GM21447 (cell line): Measurements from ENCODE around the gene EHD2.
"Not testable (repeated sequence)": the region's sequence is repeated elsewhere in the genome, so short reads cannot be mapped to it uniquely, and the experiment has no call there.

Experiments used
- ATAC-seq: cut with Tn5 transposase; IDR thresholded peaks from one replicate; pipeline ENCODE4 v1.9.1; 2021; ENCODE audit not compliant: unreplicated experiment

EHD2 gene

DNA sequence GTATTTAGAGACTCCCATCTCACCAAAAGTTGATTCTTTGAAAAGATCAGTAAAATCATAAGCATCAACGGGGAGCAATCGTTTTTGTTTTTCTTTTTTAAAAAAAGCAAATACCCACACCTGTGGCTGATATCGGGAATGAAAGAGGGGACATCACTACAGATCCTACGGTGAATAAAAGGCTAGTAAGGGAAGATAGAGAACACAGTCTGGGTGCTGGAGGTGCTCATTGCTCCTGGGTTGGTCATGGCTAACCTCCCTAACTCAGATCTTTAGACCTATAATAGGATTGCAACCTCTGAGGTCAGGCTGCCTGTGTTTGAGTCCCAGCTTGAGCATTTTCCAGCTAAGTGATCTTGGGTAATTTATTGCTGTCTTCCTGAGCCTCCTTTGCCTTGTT lies 1.1 kb downstream of the EHD2 start:
- ATAC-seq, result no peak

DNA sequence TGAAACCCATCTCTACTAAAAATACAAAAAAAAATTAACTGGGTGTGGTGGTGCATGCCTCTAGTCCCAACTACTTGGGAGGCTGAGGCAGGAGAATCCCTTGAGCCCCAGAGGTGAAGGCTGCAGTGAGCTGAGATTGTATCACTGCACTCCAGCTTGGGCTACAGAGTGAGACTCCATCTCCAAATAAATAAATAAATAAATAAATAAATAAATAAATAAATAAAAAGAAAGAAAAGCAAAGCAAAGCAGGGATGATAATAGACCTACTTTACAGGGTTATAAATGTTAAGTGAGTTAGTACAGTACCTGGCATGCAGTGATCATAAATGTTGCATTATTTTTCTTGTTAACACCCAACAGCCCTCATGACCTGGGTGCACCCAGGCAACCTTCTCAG lies 1.6 kb downstream of the EHD2 start:
- not testable (repeated sequence) for ATAC-seq

DNA sequence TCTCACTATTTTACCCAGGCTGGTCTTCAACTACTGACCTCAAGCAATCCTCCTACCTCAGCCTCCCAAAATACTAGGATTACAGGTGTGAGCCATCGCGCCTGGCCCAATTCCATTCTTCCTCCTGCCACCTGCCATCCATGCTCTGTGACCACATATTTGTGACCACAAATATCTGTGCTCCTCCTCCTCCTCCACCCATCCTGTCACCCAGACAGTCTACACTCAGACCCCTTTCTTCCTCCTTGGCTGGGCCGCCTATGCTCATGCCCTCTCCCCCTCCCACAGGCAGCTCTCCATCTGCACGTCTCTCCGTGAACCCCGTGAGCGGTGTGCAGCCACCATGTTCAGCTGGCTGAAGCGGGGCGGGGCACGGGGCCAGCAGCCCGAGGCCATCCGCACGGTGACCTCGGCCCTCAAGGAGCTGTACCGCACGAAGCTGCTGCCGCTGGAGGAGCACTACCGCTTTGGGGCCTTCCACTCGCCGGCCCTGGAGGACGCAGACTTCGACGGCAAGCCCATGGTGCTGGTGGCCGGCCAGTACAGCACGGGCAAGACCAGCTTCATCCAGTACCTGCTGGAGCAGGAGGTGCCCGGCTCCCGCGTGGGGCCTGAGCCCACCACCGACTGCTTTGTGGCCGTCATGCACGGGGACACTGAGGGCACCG lies 3.2 kb downstream of the EHD2 start:
- ATAC-seq, result no peak

DNA sequence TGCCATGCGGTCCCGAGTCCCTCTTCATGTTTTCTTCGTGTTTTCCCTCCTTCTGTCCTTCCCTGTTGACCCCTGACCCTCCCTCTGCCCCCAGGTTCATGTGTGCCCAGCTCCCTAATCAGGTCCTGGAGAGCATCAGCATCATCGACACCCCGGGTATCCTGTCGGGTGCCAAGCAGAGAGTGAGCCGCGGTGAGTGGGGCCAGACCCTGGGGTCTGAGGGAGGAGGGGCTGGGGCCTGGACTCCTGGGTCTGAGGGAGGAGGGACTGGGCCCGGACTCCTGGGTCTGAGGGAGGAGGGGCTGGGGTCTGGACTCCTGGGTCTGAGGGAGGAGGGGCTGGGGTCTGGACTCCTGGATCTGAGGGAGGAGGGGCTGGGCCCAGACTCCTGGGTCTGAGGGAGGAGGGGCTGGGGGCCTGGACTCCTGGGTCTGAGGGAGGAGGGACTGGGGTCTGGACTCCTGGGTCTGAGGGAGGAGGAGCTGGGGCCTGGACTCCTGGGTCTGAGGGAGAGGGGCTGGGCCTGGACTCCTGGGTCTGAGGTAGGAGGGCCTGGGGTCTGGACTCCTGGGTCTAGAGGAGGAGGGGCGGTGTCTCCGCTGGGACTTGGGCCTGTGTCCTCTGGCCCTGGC lies 5.3 kb downstream of the EHD2 start:
- not testable (repeated sequence) for ATAC-seq

DNA sequence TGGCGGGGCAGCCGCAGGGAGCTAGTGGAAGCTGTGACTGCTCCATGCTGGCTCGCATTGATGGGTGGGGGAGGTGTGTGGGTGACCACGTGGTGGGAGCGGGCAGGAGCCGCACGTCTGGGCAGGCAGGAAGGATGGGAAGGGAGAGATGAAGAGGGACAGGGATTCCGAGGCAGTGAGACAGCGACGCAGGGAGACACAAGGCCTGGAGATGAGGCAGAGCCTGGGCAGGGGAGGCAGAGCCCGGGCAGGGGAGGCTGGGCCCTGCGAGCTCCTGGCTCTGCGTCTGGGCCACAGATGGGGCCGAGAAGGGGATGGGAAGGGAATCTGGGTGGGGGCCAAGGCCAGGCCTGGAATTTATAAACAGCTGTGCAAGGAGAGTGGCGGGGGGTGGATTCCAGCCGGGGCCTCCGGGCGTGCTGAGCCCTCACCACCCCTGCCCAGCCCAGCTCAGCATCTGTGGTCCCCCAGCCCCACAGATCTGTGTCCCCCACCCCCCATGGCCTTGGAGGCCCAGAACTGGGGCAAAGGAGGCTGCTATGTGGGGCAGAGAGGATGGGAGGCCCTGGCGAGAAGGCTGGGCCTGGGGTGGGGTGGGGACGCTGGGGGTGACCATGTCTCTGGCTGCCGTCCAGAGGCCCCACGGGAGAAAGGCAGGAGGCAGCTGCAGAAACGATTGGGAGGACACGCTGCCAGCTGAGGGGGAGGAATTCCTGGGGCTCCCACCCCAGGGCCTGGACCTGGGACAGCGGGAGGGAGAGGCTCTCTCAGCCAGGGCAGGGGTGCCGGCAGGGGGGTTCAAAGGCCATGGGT lies 6.0 kb downstream of the EHD2 start:
- no peak for ATAC-seq

DNA sequence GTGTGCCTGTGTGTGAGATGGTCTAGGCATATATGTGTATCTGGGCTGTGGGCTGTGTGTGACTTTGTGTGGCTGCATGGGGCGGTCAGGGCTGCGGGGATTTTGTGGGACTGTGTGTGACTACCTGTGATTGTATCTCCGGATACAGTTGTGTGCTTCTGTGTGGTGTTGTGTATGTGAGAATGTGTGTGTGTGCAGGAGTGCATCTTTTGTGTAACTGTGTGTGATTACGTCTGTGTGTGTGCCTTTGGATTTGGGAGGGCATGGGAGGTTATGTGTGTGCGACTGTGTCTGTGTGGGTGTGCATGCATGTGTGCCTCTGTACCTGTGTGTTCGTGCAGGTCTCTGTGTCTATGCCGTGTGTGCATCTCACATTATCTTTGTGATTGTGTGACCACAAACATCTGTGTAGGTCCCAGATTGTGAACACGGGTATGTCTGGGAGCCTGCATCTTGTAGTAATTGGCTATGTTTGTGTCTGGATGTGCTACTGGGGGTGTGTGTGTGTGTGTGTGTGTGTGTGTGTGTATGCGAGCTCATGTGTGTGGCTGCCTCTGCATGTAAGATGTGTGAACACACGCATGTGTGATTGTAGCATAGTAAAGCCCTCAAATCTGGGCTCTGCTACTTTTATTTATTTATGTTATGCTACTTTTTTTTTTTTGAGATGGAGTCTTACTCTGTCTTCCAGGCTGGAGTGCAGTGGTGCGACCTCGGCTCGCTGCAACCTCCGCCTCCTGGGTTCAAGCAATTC lies 7.6 kb downstream of the EHD2 start:
- no peak for ATAC-seq

DNA sequence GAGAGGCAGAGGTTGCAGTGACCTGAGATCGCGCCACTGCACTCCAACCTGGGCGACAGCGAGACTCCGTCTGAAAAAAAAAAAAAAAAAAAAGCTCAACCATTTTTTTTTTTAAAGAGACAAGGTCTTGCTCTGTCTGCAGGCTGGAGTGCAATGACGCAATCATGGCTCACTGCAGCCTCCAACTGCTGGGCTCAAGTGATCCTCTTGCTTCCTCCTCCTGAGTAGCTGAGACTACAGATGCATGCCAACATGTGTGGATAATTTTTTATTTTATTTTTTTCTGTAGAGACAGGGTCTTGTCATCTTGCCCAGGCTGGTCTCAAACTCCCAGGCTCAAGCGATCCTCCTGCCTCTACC lies 10.3 kb downstream of the EHD2 start:
- ATAC-seq, result no peak

DNA sequence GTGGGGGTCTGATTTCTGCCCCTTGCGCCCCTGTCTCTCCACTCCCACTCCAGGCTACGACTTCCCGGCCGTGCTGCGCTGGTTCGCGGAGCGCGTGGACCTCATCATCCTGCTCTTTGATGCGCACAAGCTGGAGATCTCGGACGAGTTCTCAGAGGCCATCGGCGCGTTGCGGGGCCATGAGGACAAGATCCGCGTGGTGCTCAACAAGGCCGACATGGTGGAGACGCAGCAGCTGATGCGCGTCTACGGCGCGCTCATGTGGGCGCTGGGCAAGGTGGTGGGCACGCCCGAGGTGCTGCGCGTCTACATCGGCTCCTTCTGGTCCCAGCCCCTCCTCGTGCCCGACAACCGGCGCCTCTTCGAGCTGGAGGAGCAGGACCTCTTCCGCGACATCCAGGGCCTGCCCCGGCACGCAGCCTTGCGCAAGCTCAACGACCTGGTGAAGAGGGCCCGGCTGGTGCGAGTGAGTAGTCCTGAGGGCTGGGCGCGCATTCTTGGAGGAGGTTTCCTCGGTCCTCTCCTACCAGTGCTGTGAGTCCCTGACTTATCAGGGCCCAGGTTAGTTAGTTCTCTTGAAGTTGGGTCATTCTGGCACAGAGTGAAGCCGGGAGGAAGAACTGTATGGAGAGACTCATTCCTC lies 12.7 kb downstream of the EHD2 start:
- ATAC-seq, result no peak

DNA sequence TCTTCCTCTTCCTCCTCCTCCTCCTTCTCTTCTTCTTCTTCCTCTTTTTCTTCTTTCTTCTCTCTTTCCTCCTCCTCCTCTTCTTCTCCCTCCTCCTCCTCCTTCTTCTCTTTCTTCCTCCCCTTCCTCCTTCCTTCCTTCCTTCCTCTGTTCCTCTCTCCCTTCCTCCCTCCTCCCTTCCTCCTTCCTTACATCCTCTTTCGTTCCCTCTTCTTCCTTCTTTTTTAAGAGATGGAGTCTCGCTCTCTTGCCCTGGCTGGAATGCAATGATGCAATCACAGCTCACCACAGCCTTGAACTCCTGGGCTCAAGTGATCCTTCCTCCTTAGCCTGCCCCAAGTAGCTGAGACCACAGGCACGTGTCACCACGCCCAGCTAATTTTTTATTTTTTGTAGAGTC lies 13.2 kb downstream of the EHD2 start:
- no peak for ATAC-seq

DNA sequence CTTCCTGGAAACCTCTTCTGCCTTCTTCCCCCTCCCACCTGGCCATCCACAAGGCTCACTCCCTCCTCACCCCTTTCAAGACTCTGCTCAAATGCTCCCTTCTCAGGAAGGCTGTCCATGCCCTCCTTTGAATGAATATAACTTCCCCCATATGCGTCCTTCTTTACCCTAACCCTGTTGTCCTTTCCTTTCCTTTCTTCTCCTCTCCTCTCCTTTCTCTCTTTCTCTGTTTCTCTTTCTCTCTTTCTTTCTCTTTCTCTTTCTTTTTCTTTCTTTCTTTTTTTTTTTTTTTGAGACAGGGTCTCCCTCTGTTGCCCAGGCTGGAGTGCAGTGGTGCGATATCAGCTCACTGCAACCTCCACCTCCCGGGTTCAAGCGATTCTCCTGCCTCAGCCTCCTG lies 15.1 kb downstream of the EHD2 start:
- ATAC-seq, result not testable (repeated sequence)

DNA sequence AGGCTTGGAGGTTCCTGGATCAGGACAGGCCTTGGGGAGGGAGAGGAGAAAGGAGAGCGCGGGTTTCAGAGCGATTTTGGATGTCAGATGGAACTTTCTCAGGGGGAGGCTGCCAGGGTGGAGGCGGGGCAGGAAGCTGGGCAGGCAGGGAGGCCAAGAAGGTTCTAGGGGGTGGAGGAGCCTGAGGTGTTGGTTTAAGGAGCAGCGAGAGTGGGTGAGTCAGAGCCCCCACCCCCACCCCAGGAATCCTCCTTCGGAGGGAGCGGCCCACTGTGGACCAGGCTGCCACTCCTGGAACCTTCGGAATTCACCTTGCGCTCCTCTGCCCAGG lies 16.2 kb downstream of the EHD2 start:
- no peak for ATAC-seq

DNA sequence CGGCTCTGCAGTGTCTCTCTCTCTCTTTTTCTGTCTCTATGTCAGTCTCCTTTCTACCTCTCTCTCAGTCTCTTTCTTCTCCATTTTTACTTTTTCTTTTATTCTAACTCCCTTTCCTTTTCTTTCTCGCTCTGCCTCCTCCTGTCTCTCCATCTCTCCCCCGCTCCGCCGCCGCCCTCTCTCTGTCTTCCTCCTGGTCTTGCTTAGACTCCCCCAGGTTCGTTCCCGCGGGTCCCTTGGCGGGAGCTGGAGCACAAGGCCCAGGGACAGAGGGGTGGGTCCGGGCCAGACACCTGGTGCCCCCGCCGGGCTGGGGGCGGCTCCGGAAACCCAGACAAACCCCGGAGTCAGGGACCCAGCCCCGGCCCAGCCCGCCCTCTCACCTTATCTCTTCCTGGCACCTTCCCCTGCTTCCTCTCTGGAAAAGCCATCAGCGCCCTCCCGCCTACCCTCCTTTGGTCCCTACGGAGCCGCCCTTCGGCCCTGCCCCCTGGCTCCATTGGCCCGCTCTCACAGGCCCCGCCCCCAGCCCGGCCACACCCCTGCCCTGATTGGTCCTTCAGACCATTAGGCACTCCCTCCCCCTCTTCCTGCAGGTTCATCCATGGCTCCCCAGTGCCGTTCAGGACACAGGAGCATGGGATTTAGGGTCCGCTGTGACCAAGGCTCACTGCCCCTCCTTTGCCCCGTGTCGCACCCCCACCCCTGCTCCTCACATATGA lies 16.7 kb downstream of the EHD2 start:
- no peak for ATAC-seq

DNA sequence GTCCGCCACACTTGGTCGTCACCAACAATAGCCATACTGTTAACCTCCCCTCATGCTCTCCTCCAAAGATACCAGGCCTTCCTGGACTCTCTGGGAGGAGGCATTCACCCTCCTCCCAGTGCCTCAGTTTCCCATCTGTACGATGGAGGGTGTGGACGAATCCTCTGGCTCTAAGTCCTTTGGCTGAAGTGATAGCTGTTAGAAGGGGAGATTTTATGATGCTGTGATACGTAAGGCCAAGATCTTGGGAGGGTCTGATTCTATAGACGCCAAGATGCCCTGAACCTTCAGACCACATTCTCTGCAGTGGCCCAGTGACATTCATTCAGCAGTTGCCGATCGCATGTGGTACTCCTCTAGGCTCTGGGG lies 17.3 kb downstream of the EHD2 start:
- ATAC-seq, result no peak

DNA sequence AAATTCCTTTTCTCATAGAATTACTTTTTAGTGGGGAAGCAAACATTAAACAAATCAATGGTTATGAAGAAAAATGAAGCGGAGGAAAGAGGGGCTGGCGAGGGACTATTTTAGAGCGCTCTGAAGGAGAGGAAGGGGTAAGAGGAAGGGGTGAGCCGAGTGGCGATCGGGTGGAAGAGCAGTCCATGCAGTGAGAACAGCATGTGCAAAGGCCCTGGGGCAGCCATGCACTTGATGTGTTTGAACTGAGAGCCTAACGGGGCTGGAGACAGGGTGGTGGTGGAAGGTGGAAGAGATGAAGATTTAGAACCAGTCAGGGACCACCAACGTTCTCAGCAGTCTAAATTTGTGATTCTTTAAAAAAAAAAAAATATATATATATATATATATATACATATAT lies 17.7 kb downstream of the EHD2 start:
- ATAC-seq, result no peak

DNA sequence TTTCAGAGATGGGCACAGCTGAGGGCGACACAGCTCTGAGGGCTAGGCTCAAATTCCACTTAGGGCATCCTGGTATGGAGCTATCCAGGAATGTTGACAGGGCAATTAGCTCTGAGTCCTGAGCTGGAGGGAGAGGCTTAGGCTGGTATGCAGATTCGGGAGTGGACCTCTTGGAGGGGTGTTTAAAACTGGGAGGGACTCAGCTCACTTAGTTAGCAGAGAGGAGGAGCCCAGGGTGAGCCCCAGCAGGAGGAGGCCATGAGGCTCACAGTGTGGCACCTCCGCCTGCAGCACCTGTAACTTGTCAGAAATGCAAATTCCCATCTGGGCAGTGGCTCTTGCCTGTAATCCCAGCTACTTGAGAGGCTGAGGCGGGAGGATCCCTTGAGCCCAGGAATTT lies 21.9 kb downstream of the EHD2 start:
- no peak for ATAC-seq

DNA sequence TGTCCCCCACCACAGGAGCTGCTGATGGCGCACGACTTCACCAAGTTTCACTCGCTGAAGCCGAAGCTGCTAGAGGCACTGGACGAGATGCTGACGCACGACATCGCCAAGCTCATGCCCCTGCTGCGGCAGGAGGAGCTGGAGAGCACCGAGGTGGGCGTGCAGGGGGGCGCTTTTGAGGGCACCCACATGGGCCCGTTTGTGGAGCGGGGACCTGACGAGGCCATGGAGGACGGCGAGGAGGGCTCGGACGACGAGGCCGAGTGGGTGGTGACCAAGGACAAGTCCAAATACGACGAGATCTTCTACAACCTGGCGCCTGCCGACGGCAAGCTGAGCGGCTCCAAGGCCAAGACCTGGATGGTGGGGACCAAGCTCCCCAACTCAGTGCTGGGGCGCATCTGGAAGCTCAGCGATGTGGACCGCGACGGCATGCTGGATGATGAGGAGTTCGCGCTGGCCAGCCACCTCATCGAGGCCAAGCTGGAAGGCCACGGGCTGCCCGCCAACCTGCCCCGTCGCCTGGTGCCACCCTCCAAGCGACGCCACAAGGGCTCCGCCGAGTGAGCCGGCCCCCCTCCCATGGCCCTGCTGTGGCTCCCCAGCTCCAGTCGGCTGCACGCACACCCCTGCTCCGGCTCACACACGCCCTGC lies 27.8 kb downstream of the EHD2 start:
- ATAC-seq, result no peak

DNA sequence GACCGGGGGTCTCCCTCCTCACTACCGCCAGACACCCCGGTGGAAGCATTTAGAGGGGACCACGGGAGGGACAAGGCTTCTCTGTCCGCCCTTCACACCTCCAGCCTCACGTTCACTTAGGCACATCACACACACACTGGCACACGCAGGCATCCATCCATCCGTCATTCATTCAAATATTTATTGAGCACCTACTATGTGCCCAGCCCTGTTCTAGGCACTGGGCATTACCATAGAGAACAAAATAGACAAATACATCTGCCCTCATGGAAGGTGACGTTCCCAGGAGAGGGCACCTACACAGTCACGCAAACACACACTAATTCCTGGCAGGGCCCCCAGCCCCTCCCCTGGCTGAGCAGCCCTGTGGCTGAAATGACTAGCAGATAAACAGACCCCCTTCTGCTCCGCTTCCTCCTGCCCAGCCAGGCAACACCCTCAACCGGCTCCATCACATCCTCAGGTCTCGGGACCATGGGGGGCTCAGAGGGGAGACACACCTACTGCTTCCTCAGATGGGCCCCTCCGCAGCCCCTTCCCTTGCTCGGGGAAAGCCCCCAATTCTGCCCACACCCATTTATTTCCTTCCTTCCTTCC lies 28.4 kb downstream of the EHD2 start:
- ATAC-seq, result no peak

DNA sequence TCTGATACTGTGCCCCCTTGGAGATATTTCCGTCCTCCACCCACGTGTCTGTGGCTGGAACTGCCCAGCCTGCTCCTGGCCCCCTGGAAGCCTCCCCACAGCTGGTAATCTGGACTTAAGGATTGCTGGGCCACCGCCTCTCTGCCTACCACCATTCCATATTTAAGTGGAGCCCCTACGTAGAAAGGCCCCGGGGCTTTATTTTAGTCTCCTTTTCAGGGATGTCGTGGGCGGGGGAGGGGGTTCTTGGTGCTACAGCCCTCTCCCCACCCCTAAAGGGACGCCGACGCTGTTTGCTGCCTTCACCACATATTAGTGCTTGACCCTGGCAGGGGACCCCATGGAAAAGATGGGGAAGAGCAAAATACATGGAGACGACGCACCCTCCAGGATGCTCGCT lies 29.4 kb downstream of the EHD2 start:
- no peak for ATAC-seq

DNA sequence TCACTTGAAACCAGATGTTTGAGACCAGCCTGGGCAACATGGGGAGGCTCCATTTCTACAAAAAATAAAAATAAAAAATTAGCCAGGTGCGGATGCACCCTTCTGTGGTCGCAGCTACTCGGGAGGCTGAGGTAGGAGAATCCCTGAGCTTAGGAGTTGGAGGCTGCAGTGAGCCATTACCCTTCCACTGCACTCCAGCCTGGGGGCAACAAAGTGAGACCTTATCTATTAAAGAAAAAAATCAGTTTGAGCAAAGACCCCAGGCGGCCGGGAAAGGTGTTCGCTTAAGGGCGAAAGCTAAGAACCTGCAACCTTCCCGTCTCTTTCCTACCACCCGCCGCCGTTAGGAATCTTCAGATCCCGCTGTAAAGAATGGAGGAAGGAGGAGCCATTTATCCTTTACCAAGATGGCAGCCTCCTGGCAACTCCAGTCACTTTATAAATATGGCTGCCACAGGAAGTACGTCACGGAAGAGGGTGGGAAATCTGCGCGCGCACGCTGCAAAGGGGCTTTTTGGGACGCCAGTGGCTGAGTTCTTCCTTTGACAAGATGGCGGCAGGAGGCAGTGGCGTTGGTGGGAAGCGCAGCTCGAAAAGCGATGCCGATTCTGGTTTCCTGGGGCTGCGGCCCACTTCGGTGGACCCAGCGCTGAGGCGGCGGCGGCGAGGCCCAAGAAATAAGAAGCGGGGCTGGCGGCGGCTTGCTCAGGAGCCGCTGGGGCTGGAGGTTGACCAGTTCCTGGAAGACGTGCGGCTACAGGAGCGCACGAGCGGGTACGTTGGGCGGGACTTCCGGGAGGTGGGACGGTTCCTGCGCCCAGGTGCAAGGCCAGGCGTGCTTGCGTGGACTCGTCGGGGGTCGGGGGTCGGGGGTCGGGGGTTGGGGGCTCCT lies 32.0 kb downstream of the EHD2 start, which contains the start of gene NOP53:
Gene NOP53, plus strand, starts transcription at position 537 of the 892 bp plus-strand sequence. Its CDS starts 14 bp downstream, at position 551.
- peak; percentile 73 for ATAC-seq
